ENCODE results near the gene ORC3. TPM values are rescaled to one million over a fixed set of nuclear protein-coding genes. Genes with fewer than 3 reads are reported as not detected.
A peak's percentile ranks its signal among the peaks of the same experiment; 100 is the strongest.

ORC3 gene
- total RNA-seq, 3 donors from 2014 or later (not counting 1 experiment from before 2014, with no cell fraction given) = 13.1 to 13.4 (median 13.3) TPM

GRCh38 chr6:87572021-87572420, 17.9 kb upstream of the ORC3 start:
- 100% methylated on average over 1 of the region's 4 CpGs for WGBS (ENCODE audit: insufficient coverage)
- Mint-ChIP-seq H3K9me3 (no peaks in the 10 kb centered on the region), H3K27me3 (ENCODE audit: low read depth in 2 of 2) (no peaks in the 10 kb centered on the region), H3K4me1 (peaks cover 40 to 41% of the 10 kb centered on the region in 2 donors), H3K36me3 (no peaks in the 10 kb centered on the region), H3K27ac (no peak overlapping the region), H3K4me3 (no peak overlapping the region)
- no peak for TF ChIP-seq CTCF (IDR thresholded peaks at IDR 0.05)
- no peak overlapping the region for H3K27ac ChIP-seq (ENCODE audit: low read length)
- H3K4me1 ChIP-seq (ENCODE audit: control insufficient read depth, insufficient read depth, low read length) = no peaks in the 10 kb centered on the region
- H3K27me3 ChIP-seq (ENCODE audit: control insufficient read depth, insufficient read depth, low read length) = no peaks in the 10 kb centered on the region
- DNase-seq (no peak), ATAC-seq (no peak)
- no peak overlapping the region for H3K4me3 ChIP-seq (ENCODE audit: low read length)
- H3K36me3 ChIP-seq (ENCODE audit: control insufficient read depth, insufficient read depth, low read length) = peaks cover 9% of the 10 kb centered on the region
- no peaks in the 10 kb centered on the region for H3K9me3 ChIP-seq (ENCODE audit: control insufficient read depth, insufficient read depth, low read length)
- intact Hi-C loops (cut with micrococcal nuclease) = no loop called here

GRCh38 chr6:87572883-87573282, 17.1 kb upstream of the ORC3 start:
- Mint-ChIP-seq H3K9me3 (no peaks in the 10 kb centered on the region), H3K36me3 (no peaks in the 10 kb centered on the region), H3K4me3 (no peak overlapping the region), H3K27ac (peak overlapping the region in 1 of 2 donors; percentile 0), H3K27me3 (ENCODE audit: low read depth in 2 of 2) (no peaks in the 10 kb centered on the region), H3K4me1 (peaks cover 41 to 45% of the 10 kb centered on the region in 2 donors)
- no peak overlapping the region for H3K4me3 ChIP-seq (ENCODE audit: low read length)
- DNase-seq (no peak), ATAC-seq (no peak)
- no peaks in the 10 kb centered on the region for H3K9me3 ChIP-seq (ENCODE audit: control insufficient read depth, insufficient read depth, low read length)
- H3K27me3 ChIP-seq (ENCODE audit: control insufficient read depth, insufficient read depth, low read length) = no peaks in the 10 kb centered on the region
- 89% methylated on average over 3 of the region's 3 CpGs for WGBS (ENCODE audit: insufficient coverage)
- TF ChIP-seq CTCF (IDR thresholded peaks at IDR 0.05) = no peak
- H3K36me3 ChIP-seq (ENCODE audit: control insufficient read depth, insufficient read depth, low read length) = peaks cover 7% of the 10 kb centered on the region
- intact Hi-C loops (cut with micrococcal nuclease) = no loop called here
- H3K27ac ChIP-seq (ENCODE audit: low read length) = no peak overlapping the region
- no peaks in the 10 kb centered on the region for H3K4me1 ChIP-seq (ENCODE audit: control insufficient read depth, insufficient read depth, low read length)

- Histone ChIP-seq H3K36me3 (ENCODE audit: control insufficient read depth, insufficient read depth, low read length) (peaks cover 7% of the 10 kb centered on the region), H3K27me3 (ENCODE audit: control insufficient read depth, insufficient read depth, low read length) (no peaks in the 10 kb centered on the region), H3K27ac (ENCODE audit: low read length) (no peak overlapping the region), H3K9me3 (ENCODE audit: control insufficient read depth, insufficient read depth, low read length) (no peaks in the 10 kb centered on the region), H3K4me1 (ENCODE audit: control insufficient read depth, insufficient read depth, low read length) (no peaks in the 10 kb centered on the region), H3K4me3 (ENCODE audit: low read length) (no peak overlapping the region)
- Mint-ChIP-seq H3K4me3 (no peak overlapping the region), H3K27ac (no peak overlapping the region), H3K9me3 (no peaks in the 10 kb centered on the region), H3K27me3 (ENCODE audit: low read depth in 2 of 2) (no peaks in the 10 kb centered on the region), H3K4me1 (peaks cover 41 to 45% of the 10 kb centered on the region in 2 donors), H3K36me3 (no peaks in the 10 kb centered on the region)
- ATAC-seq (no peak), DNase-seq (no peak)
- intact Hi-C loops (cut with micrococcal nuclease) = no loop called here
- 100% methylated on average over 2 of the region's 5 CpGs for WGBS (ENCODE audit: insufficient coverage)
- no peak for TF ChIP-seq CTCF (IDR thresholded peaks at IDR 0.05)
These were observed 16.5 kb upstream of the ORC3 start for GRCh38 chr6:87573307-87574024.

Data from natural killer cell (primary cell).